KBM-7 (cell line): Measurements from ENCODE around the gene ARL11.

Experiments
- DNase-seq: peaks from one replicate; pipeline ENCODE4 v3.0.0-alpha.2; 2015
- in situ Hi-C: fragments of 300-500 bp; cut with MboI; formaldehyde crosslinking; loops from 2 replicates; pipeline ENCODE4 v1.14.3; 2020; ENCODE audit warnings: low sequenced_read_pairs, low pct_unique_long_range_greater_than_20kb, mixed read lengths

Gene ARL11

GRCh38 chr13:49638744-49639072, 10.4 kb downstream of the ARL11 start:
- in situ Hi-C loops = no loop called here
- no peak for DNase-seq

- DNase-seq = peak; percentile 39
- in situ Hi-C loops = no loop called here
Observed at GRCh38 chr13:49641801-49642291, 13.5 kb downstream of the ARL11 start.

- peak; percentile 84 for DNase-seq
- in situ Hi-C loops = no loop called here
Observed at GRCh38 chr13:49643035-49643646, 14.8 kb downstream of the ARL11 start.

GRCh38 chr13:49645451-49645850, 17.1 kb downstream of the ARL11 start:
- in situ Hi-C loops = no loop called here

GRCh38 chr13:49646688-49647087, 18.4 kb downstream of the ARL11 start:
- in situ Hi-C loops = no loop called here

More at GRCh38 chr13:49645451-49645850, 17.1 kb downstream of the ARL11 start:
- no peak for DNase-seq

GRCh38 chr13:49649244-49649962, 21.1 kb downstream of the ARL11 start:
- peak; percentile 32 for DNase-seq
- in situ Hi-C loops = no loop called here

More at GRCh38 chr13:49646688-49647087, 18.4 kb downstream of the ARL11 start:
- no peak for DNase-seq

GRCh38 chr13:49649963-49650312, 21.6 kb downstream of the ARL11 start:
- in situ Hi-C loops = loop anchor here (25.0 kb wide), 1 partner anchor 187 kb away; no protein-coding TSS in a partner anchor
- DNase-seq = no peak

- in situ Hi-C loops = loop anchor here (25.0 kb wide), 1 partner anchor 186 kb away; no protein-coding TSS in a partner anchor
- no peak for DNase-seq
Observed at GRCh38 chr13:49651570-49652354, 23.5 kb downstream of the ARL11 start.

GRCh38 chr13:49652355-49653305, 24.3 kb downstream of the ARL11 start:
- in situ Hi-C loops = loop anchor here (25.0 kb wide), 1 partner anchor 185 kb away; no protein-coding TSS in a partner anchor
- DNase-seq = peak; percentile 68

GRCh38 chr13:49653478-49653877, 25.2 kb downstream of the ARL11 start:
- DNase-seq = no peak

GRCh38 chr13:49654011-49654410, 25.7 kb downstream of the ARL11 start:
- no peak for DNase-seq
- in situ Hi-C loops = loop anchor here (25.0 kb wide), 1 partner anchor 183 kb away; no protein-coding TSS in a partner anchor

More at GRCh38 chr13:49653478-49653877, 25.2 kb downstream of the ARL11 start:
- in situ Hi-C loops = loop anchor here (25.0 kb wide), 1 partner anchor 184 kb away; no protein-coding TSS in a partner anchor

GRCh38 chr13:49655906-49656305, 27.6 kb downstream of the ARL11 start:
- no peak for DNase-seq
- in situ Hi-C loops = loop anchor here (25.0 kb wide), 1 partner anchor 181 kb away; no protein-coding TSS in a partner anchor

GRCh38 chr13:49657241-49657641, 28.9 kb downstream of the ARL11 start:
- in situ Hi-C loops = loop anchor here (25.0 kb wide), 1 partner anchor 180 kb away; no protein-coding TSS in a partner anchor
- DNase-seq = no peak

GRCh38 chr13:49664606-49665005, 36.3 kb downstream of the ARL11 start:
- in situ Hi-C loops = loop anchor here (25.0 kb wide), 1 partner anchor 173 kb away; no protein-coding TSS in a partner anchor
- DNase-seq = no peak

GRCh38 chr13:49667773-49668172, 39.5 kb downstream of the ARL11 start:
- in situ Hi-C loops = loop anchor here (25.0 kb wide), 1 partner anchor 170 kb away; no protein-coding TSS in a partner anchor
- no peak for DNase-seq

- in situ Hi-C loops = loop anchor here (25.0 kb wide), 1 partner anchor 167 kb away; no protein-coding TSS in a partner anchor
- peak; percentile 70 for DNase-seq
Observed at GRCh38 chr13:49669735-49670309, 41.5 kb downstream of the ARL11 start.

GRCh38 chr13:49670828-49671227, 42.5 kb downstream of the ARL11 start:
- in situ Hi-C loops = loop anchor here (25.0 kb wide), 1 partner anchor 166 kb away; no protein-coding TSS in a partner anchor

More at GRCh38 chr13:49670828-49671227, 42.5 kb downstream of the ARL11 start:
- DNase-seq = no peak
